Activated naive CD4-positive, alpha-beta T cell treated with anti-CD3 and anti-CD28 coated beads for 36 hours (primary cell): Measurements from ENCODE around the gene ZDHHC5. TPM values are rescaled to one million over a fixed set of nuclear protein-coding genes. Genes with fewer than 3 reads are reported as not detected.

Experiments
- CTCF ChIA-PET: fragments of 350-600 bp; sonication (Branson Sonifier 250); formaldehyde crosslinking; loops from one replicate; lab custom pipeline; 2021; ENCODE audit warnings: antibody characterized with exemption; lab: Charles Lee
- DNase-seq: peaks from one replicate; pipeline ENCODE4 v3.0.0-alpha.2; 2020
- H3K27ac Mint-ChIP-seq: one replicate; pipeline ENCODE4 v1.8.0; 2021; ENCODE audit warnings: mild to moderate bottlenecking, mixed read lengths
- H3K27me3 Mint-ChIP-seq: one replicate; pipeline ENCODE4 v1.8.0; 2021; ENCODE audit warnings: low read depth, mixed read lengths
- H3K36me3 Mint-ChIP-seq: one replicate; pipeline ENCODE4 v1.8.0; 2021; ENCODE audit warnings: low read depth, mixed read lengths
- H3K4me1 Mint-ChIP-seq: one replicate; pipeline ENCODE4 v1.8.0; 2021; ENCODE audit warnings: low read depth, mixed read lengths
- H3K4me3 Mint-ChIP-seq: one replicate; pipeline ENCODE4 v1.8.0; 2021; ENCODE audit warnings: mild to moderate bottlenecking, moderate library complexity, mixed read lengths
- H3K9me3 Mint-ChIP-seq: one replicate; pipeline ENCODE4 v1.8.0; 2021; ENCODE audit warnings: mixed read lengths
- intact Hi-C: fragments of 100-400 bp; cut with micrococcal nuclease; formaldehyde crosslinking; loops from one replicate; pipeline ENCODE4 v1.15.1; 2023
- total RNA-seq, 2 experiments: library from RNA; stranded (reverse); gene quantifications; one replicate each; pipeline ENCODE4 v1.2.3, GENCODE V29; 2021

The ZDHHC5 gene
- total RNA-seq = 10 to 100 TPM; 38.5 to 46.6 TPM

DNA sequence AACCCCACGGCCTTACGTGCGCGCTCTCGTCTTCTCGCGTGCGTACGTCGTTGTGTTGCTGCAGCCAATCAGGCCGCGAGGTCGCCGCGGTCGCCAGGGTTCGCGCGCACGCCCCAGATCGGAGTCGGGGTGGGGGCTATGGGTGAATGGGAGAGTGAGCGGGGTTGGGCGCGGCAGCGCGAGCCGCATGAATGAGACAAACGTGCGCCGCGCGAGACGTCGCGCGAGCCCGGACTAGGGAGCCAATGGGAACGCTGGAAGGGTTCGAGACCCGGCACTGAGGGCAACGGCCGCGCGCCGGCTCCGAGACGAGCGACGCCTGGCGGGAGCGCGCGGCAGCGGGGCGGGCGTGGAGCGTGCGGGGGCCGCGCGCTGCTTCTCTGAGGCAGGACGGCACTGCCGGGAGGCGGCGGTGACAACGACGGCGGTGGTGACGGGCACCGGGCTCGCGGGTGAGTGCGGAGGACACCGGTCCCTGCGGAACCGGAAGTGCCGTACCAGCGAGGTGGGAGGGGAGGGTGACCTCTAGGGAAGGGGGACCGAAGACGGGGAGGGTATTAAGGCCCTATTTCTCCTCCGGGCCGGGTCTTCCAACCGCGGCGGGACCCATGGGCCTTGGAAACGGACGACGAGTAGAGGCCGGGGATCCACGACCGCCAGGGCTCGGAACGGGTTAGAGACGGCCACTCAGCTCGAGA is at the start of gene ZDHHC5:
Gene ZDHHC5 (plus strand): TSS at position 379 of the 698 bp plus-strand sequence. CDS start 4,977 bp downstream, outside the sequence.
- Mint-ChIP-seq H3K36me3 (peaks cover 9% of the 10 kb centered on the region), H3K4me3 (peak within 1 kb of the TSS; percentile 91), H3K27me3 (no peaks in the 10 kb centered on the region), H3K27ac (peak within 1 kb of the TSS; percentile 97), H3K9me3 (no peaks in the 10 kb centered on the region), H3K4me1 (peaks cover 43% of the 10 kb centered on the region)
- intact Hi-C loops = loop anchor here (1.0 to 5.0 kb wide), 13 partner anchors 11 to 1474 kb away; partner anchors contain the start of genes CLP1, FAM111A, MED19 and SELENOH
- CTCF ChIA-PET = interaction anchor here (1.2 kb wide), 1 partner anchor 174 kb away, joined by 5 read pairs; no protein-coding TSS in a partner anchor
- peak; percentile 99 for DNase-seq

DNA sequence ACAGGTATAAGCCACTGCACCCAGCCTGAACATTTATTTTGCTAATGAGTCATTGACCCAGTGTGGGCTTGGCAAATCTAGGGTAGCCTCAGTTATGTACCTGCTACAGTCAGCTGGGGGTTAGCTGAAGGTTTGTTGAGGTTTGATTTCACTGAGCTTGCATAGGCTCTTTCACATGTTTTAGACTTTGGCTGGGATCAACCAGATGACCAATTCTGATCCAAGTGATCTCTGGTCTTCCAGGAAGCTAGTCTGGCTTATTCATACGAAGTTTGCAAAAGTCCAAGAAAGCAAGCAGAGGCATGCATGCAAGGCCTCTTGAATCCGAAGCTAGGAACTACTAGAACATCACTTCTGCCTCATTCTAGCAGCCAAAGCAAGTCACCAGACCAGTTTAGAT is 49.5 kb upstream of the ZDHHC5 start:
- Mint-ChIP-seq H3K4me1 (no peaks in the 10 kb centered on the region), H3K4me3 (no peak overlapping the region), H3K9me3 (peaks cover 11% of the 10 kb centered on the region), H3K27ac (no peak overlapping the region), H3K36me3 (no peaks in the 10 kb centered on the region), H3K27me3 (peaks cover 5% of the 10 kb centered on the region)
- intact Hi-C loops = no loop called here
- CTCF ChIA-PET = interaction anchor here (1.0 to 1.2 kb wide), 2 partner anchors 26 to 135 kb away, joined by 3 read pairs; no protein-coding TSS in a partner anchor
- no peak for DNase-seq

- H3K9me3 Mint-ChIP-seq = peaks cover 11% of the 10 kb centered on the region
- H3K4me1 Mint-ChIP-seq = no peaks in the 10 kb centered on the region
- CTCF ChIA-PET = interaction anchor here (1.3 kb wide), 1 partner anchor 25 kb away, joined by 8 read pairs; no protein-coding TSS in a partner anchor
- no peak for DNase-seq
- no peaks in the 10 kb centered on the region for H3K36me3 Mint-ChIP-seq
- H3K27me3 Mint-ChIP-seq = peaks cover 5% of the 10 kb centered on the region
- intact Hi-C loops = no loop called here
- no peak overlapping the region for H3K4me3 Mint-ChIP-seq
- H3K27ac Mint-ChIP-seq = no peak overlapping the region
Observed at GRCh38 chr11:57619331-57619730, 48.6 kb upstream of the ZDHHC5 start.

DNA sequence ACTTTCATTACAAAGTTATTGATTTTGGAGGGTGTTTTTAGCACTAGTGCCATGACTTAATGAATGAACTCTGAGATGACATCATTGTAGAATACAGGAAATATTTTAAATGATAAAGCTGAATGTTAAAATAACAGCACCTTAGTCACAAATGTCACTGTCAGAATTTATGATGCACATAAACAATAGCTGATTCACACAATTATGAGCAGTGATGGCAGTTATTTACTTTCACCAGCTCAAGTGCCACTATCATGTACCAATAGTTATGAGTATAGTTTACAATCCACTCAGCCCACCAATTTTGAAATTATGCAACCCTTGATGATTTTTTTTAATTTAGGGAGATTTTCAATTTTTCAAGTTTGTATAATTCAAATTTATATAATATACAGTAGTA is 47.4 kb upstream of the ZDHHC5 start:
- H3K4me1 Mint-ChIP-seq = no peaks in the 10 kb centered on the region
- intact Hi-C loops = no loop called here
- DNase-seq = no peak
- H3K4me3 Mint-ChIP-seq = no peak overlapping the region
- CTCF ChIA-PET = interaction anchor here (1.3 kb wide), 1 partner anchor 24 kb away, joined by 8 read pairs; no protein-coding TSS in a partner anchor
- H3K27ac Mint-ChIP-seq = no peak overlapping the region
- no peaks in the 10 kb centered on the region for H3K36me3 Mint-ChIP-seq
- H3K9me3 Mint-ChIP-seq = peaks cover 11% of the 10 kb centered on the region
- H3K27me3 Mint-ChIP-seq = peaks cover 5% of the 10 kb centered on the region

DNA sequence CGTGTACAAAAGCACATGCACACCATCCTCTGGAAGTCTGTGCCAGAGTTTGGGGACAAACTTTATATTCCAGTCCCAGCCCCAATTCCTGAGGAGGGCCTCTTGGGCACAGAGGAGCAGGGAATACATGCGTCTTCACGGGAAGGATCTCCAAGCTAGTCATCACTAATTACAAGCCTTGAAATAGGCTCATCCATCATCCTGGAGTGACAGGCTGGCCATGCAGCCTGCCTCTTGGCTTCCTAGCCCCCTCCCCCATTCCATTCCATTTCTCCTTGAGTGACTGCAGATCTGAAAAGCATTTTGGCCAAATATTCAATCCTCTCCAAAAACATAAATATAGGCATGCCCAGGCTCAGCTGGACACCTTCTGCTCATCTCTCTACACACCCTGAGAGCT is 45.7 kb upstream of the ZDHHC5 start:
- intact Hi-C loops = no loop called here
- Mint-ChIP-seq H3K9me3 (peaks cover 11% of the 10 kb centered on the region), H3K27ac (no peak overlapping the region), H3K36me3 (no peaks in the 10 kb centered on the region), H3K4me3 (no peak overlapping the region), H3K4me1 (no peaks in the 10 kb centered on the region), H3K27me3 (peaks cover 5% of the 10 kb centered on the region)
- no peak for DNase-seq
- CTCF ChIA-PET = interaction anchor here (0.7 to 0.9 kb wide), 3 partner anchors 22 to 127 kb away, joined by 3 to 4 read pairs (median 3); partner anchors contain the start of gene UBE2L6

DNA sequence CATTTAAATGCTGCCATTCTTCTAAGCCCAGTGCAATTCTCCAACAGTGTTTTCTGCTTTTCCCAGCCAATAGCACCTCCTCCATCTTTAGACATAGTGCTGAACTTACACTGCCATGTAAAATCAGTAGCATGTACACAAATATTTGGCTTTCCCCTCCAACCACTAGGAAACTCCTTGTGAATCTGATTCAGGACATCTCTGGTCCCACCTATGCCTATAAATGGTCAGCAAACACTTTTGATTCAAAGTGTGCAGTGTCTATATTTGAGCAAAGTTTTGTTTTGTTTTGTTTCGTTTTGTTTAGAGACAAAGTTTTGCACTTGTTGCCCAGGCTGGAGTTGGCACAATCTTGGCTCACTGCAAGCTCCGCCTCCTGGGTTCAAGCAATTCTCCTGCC is 43.0 kb upstream of the ZDHHC5 start:
- intact Hi-C loops = no loop called here
- Mint-ChIP-seq H3K4me3 (no peak overlapping the region), H3K36me3 (no peaks in the 10 kb centered on the region), H3K4me1 (no peaks in the 10 kb centered on the region), H3K9me3 (peaks cover 5% of the 10 kb centered on the region), H3K27me3 (peaks cover 5% of the 10 kb centered on the region), H3K27ac (no peak overlapping the region)
- CTCF ChIA-PET = interaction anchor here (2.6 kb wide), 1 partner anchor 13 kb away, joined by 7 read pairs; no protein-coding TSS in a partner anchor
- DNase-seq = no peak

DNA sequence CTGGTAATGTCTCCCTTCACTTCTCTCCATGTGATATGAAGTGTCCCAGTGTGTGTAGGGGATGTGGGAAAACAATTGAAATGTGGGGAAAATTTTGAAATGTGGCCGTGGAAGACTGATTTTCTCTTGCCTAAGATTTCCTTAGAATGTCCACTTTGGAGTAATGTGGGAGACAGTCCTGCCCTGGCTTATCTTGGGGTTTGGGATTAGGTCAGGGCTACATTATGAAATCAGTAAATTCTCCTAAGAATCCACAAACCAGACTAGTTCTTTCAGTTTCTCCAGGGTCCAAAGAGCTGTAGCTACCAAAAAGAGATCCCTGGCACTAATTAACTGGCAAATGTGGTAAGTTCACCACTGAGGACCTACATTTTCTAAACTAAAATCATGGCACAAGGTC is 41.0 kb upstream of the ZDHHC5 start:
- no peaks in the 10 kb centered on the region for H3K4me1 Mint-ChIP-seq

DNA sequence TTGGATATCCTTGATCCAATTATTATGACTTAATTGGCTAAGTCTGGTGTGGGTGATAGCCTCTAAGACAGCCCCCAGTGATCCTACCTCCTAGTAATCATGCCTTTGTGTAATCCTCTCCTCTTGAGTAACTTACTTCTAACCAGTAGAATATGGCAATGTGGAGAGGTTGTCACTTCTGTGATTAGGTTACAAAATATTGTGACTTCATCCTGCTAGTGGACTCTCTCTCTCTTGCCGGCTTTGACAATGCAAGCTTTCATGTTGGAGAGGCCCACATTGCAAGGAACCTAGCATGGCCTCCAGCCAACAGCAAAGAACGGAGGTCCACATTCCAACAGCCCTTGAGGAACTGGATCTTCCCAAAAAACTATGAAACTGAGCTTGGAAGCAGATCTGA is 37.7 kb upstream of the ZDHHC5 start:
- Mint-ChIP-seq H3K9me3 (no peaks in the 10 kb centered on the region), H3K27ac (no peak overlapping the region), H3K36me3 (no peaks in the 10 kb centered on the region), H3K4me3 (no peak overlapping the region), H3K27me3 (peaks cover 12% of the 10 kb centered on the region), H3K4me1 (no peaks in the 10 kb centered on the region)
- intact Hi-C loops = no loop called here
- CTCF ChIA-PET = interaction anchor here (1.3 to 4.0 kb wide), 2 partner anchors 10 to 14 kb away, joined by 5 to 26 read pairs; no protein-coding TSS in a partner anchor
- DNase-seq = no peak

More for the DNA sequence above, 41.0 kb upstream of the ZDHHC5 start:
- Mint-ChIP-seq H3K4me3 (no peak overlapping the region), H3K9me3 (no peaks in the 10 kb centered on the region), H3K27ac (no peak overlapping the region), H3K36me3 (no peaks in the 10 kb centered on the region), H3K27me3 (peaks cover 7% of the 10 kb centered on the region)
- CTCF ChIA-PET = interaction anchor here (1.2 to 2.6 kb wide), 3 partner anchors 11 to 59 kb away, joined by 3 to 7 read pairs (median 6); partner anchors contain the start of gene UBE2L6
- DNase-seq = no peak
- intact Hi-C loops = no loop called here

DNA sequence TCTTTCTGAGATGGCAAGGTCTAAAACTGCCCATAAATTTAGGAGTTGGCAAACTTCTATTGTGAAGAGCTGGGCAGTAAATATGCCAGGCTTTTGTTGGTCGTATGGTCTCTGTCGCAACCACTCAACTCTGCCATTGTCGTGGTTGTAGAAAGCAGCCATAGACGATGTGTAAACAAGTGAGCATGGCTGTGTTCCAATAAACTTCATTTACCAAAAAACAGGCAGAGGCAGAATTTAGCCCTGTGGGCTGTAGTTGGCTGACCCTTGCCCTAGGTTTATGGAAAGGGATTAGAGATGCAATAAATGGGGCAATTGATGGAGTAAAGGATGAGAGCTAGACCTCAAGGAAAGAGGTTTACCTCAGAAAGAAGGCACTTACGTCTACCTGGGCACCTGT is 35.8 kb upstream of the ZDHHC5 start:
- H3K27ac Mint-ChIP-seq = no peak overlapping the region
- no peaks in the 10 kb centered on the region for H3K4me1 Mint-ChIP-seq
- H3K9me3 Mint-ChIP-seq = no peaks in the 10 kb centered on the region
- DNase-seq = no peak
- intact Hi-C loops = no loop called here
- H3K27me3 Mint-ChIP-seq = peaks cover 15% of the 10 kb centered on the region
- CTCF ChIA-PET = interaction anchor here (0.6 to 4.0 kb wide), 5 partner anchors 8 to 75 kb away, joined by 3 to 26 read pairs (median 3); no protein-coding TSS in a partner anchor
- H3K4me3 Mint-ChIP-seq = no peak overlapping the region
- H3K36me3 Mint-ChIP-seq = no peaks in the 10 kb centered on the region

- intact Hi-C loops = no loop called here
- Mint-ChIP-seq H3K27me3 (peaks cover 17% of the 10 kb centered on the region), H3K36me3 (no peaks in the 10 kb centered on the region), H3K27ac (no peak overlapping the region), H3K4me1 (peaks cover 6% of the 10 kb centered on the region), H3K4me3 (no peak overlapping the region), H3K9me3 (no peaks in the 10 kb centered on the region)
- no peak for DNase-seq
- CTCF ChIA-PET = interaction anchor here (1.5 to 4.0 kb wide), 3 partner anchors 6 to 175 kb away, joined by 4 to 26 read pairs (median 10); no protein-coding TSS in a partner anchor
Observed at GRCh38 chr11:57633394-57634070, 34.4 kb upstream of the ZDHHC5 start.

DNA sequence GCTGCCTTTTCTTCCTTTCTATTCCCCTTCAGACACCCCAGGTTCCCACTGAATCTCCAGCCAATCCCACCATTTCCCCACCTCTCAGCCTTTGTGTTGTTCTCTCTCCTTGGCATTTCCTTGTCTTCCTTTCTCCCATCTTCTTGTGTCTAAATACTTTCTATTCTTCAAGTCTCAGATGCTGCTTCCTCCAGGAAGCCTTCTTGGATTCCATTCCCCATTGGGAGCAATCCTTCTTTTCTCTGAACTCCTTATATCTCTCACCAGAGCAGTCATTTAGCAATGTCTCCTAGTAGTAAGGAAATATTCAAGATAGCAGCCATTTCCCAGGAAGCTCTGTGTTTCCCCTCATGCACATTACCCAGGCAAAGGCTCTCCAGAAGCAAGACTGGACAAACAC is 33.6 kb upstream of the ZDHHC5 start:
- Mint-ChIP-seq H3K4me1 (peaks cover 11% of the 10 kb centered on the region), H3K27ac (no peak overlapping the region), H3K9me3 (no peaks in the 10 kb centered on the region), H3K27me3 (peaks cover 17% of the 10 kb centered on the region), H3K4me3 (no peak overlapping the region), H3K36me3 (no peaks in the 10 kb centered on the region)
- CTCF ChIA-PET = interaction anchor here (1.5 to 1.8 kb wide), 2 partner anchors 10 to 176 kb away, joined by 4 to 10 read pairs; no protein-coding TSS in a partner anchor
- DNase-seq = no peak
- intact Hi-C loops = no loop called here

- Mint-ChIP-seq H3K4me1 (peaks cover 18% of the 10 kb centered on the region), H3K27me3 (peaks cover 21% of the 10 kb centered on the region), H3K36me3 (no peaks in the 10 kb centered on the region), H3K27ac (no peak overlapping the region), H3K4me3 (no peak overlapping the region), H3K9me3 (no peaks in the 10 kb centered on the region)
- CTCF ChIA-PET = interaction anchor here (1.5 to 1.6 kb wide), 2 partner anchors 9 to 177 kb away, joined by 4 to 8 read pairs; no protein-coding TSS in a partner anchor
- DNase-seq = no peak
- intact Hi-C loops = no loop called here
Observed at GRCh38 chr11:57635246-57635645, 32.7 kb upstream of the ZDHHC5 start.
